Lower leg skin (tissue), 3 donors: ENCODE measurements around the gene MDC1.

Experiments
- POLR2A ChIP-seq, 2 donors: fragments of 450-650 bp; IDR thresholded peaks; one replicate each; pipeline ENCODE4 v1.6.1; 2016 to 2017; ENCODE audit warnings: antibody characterized with exemption in 2 of 2, mild to moderate bottlenecking in 1 of 2, moderate library complexity in 1 of 2
- TF ChIP-seq, protein P1 (sequence below), 3 donors: fragments of 450-650 bp; IDR thresholded peaks; one replicate each; pipeline ENCODE4 v1.5.1; 2016; ENCODE audit warnings: antibody characterized with exemption in 3 of 3, mild to moderate bottlenecking in 3 of 3, moderate library complexity in 2 of 3

DNA sequence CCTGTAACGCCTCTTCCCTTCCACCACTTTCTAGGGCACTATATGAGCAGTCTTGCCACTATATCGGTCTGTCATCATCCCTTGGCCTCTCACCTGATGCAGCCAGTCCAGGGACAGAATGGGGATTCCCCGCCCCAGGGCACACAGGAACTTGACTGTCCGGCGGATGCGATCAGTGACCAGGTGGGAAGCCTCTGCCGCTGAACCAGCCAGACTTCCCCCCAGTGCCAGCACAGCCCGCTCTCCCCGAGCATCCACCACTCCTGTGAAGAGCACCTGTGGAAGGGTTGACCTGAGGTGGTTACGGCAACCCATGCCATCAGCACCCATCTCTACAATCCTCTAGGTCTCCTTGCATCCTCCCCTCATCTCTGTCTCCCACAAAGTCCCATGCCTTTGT, 14.1 kb downstream of the MDC1 start:
- no peak for TF ChIP-seq POLR2A (IDR thresholded peaks at IDR 0.05)
- TF ChIP-seq, protein P1, sequence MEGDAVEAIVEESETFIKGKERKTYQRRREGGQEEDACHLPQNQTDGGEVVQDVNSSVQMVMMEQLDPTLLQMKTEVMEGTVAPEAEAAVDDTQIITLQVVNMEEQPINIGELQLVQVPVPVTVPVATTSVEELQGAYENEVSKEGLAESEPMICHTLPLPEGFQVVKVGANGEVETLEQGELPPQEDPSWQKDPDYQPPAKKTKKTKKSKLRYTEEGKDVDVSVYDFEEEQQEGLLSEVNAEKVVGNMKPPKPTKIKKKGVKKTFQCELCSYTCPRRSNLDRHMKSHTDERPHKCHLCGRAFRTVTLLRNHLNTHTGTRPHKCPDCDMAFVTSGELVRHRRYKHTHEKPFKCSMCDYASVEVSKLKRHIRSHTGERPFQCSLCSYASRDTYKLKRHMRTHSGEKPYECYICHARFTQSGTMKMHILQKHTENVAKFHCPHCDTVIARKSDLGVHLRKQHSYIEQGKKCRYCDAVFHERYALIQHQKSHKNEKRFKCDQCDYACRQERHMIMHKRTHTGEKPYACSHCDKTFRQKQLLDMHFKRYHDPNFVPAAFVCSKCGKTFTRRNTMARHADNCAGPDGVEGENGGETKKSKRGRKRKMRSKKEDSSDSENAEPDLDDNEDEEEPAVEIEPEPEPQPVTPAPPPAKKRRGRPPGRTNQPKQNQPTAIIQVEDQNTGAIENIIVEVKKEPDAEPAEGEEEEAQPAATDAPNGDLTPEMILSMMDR (IDR thresholded peaks at IDR 0.05) = no peak
